ENCODE results near the gene TRAPPC1.

DNA sequence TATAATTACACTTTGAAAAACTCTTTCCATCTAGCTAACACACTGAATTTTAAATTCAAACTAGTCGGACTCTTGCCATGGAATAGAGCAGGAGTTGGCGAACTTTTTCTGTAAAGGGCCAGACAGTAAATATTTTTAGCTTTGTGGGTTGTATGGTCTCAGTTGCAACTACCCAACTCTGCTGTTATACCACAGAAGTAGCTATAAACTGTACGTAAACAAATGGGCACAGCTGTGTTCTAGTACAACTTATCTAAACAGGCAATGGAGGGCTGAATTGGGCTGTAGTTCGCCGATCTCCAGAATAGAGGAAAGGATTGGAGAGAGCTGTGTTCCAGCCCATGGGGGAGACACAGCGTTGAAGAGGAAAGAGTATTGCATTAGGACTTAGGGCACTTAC lies 9.0 kb upstream of the TRAPPC1 start:
- no peak for TF ChIP-seq EZH2 (IDR thresholded peaks at IDR 0.05; ENCODE audit: insufficient read depth, poor library complexity, severe bottlenecking)
- no peak for TF ChIP-seq EZH2phosphoT487 (IDR thresholded peaks at IDR 0.05; ENCODE audit: insufficient read depth, low read depth)

Data from GM23248 (cell line).